Mammary epithelial cell (primary cell): ENCODE results near the gene LAMA1.

ENCODE experiments used
- EZH2 ChIP-seq: IDR thresholded peaks from 2 replicates; pipeline ENCODE4 v1.6.1; 2012; ENCODE audit warnings: low read length, inconsistent platforms, borderline replicate concordance
- TF ChIP-seq, protein P1 (sequence below), 2 donors: IDR thresholded peaks in 1 of 2; conservative IDR thresholded peaks in 1 of 2; 2 replicates each; pipeline ENCODE4 v1.5.1; 2011 to 2012; ENCODE audit warnings: inconsistent platforms in 2 of 2, low read length in 2 of 2, mild to moderate bottlenecking in 2 of 2, control low read depth in 1 of 2, low read depth in 1 of 2; ENCODE audit not compliant: insufficient read depth in 1 of 2; ENCODE audit errors: extremely low read depth in 1 of 2

DNA sequence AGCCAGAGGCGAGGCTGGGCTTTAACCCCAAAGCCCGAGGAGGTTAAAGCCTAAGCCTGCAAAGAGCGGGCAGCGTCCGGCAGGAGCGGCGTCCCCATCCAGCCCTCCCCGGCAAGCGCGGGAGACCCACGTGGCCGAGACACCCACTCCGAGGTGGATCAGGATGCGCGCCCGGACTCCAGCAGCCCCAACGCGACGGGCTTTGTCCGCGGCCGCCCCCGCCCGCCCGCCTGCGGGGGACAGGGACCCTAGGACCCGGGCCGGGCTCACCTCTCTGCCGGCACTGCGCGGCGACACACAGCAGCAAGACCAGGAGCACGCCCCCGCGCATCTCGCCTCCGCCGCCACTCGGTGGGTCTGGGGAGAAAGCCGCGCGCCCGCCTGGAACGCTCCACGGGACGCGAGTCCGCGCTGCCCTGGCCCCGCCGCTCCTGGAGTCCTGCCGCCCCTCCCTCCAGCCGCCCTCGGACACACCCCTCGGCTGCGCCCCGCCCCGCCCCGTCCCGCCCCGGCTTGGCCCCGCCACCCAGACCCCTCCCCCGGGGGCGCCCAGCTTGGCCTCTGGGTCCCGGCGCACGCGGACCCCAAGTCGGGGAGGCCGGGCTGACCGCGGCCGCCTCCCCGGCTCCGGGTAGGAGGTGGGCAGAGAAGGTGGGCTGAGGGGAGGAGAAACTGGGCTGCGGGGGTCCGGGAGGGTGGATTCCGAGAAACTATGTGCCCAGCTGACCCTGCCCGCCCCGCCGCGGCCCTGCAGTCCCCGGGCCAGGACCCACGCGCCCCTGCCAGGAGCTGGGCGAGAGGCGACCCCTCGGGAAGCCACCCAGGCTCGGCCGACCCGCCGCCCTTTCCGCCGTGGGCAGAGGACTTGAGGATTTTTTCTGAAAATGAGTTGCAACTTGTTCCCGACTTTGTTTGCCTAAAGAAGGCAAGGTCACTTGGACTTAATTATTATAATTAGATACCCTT lies at the start of gene LAMA1:
- no peak for TF ChIP-seq EZH2
- TF ChIP-seq, protein P1, sequence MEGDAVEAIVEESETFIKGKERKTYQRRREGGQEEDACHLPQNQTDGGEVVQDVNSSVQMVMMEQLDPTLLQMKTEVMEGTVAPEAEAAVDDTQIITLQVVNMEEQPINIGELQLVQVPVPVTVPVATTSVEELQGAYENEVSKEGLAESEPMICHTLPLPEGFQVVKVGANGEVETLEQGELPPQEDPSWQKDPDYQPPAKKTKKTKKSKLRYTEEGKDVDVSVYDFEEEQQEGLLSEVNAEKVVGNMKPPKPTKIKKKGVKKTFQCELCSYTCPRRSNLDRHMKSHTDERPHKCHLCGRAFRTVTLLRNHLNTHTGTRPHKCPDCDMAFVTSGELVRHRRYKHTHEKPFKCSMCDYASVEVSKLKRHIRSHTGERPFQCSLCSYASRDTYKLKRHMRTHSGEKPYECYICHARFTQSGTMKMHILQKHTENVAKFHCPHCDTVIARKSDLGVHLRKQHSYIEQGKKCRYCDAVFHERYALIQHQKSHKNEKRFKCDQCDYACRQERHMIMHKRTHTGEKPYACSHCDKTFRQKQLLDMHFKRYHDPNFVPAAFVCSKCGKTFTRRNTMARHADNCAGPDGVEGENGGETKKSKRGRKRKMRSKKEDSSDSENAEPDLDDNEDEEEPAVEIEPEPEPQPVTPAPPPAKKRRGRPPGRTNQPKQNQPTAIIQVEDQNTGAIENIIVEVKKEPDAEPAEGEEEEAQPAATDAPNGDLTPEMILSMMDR (conservative IDR thresholded peaks at IDR 0.05 in 1 of 2, IDR thresholded peaks at IDR 0.05 in 1 of 2; ENCODE audit: extremely low read depth in 1 of 2, insufficient read depth in 1 of 2, low read depth in 1 of 2, low read length in 2 of 2), result peak in 1 of 2 donors; percentile 1
